NCI-H82 (cell line): ENCODE results near the gene SPNS3.

Experiments
- DNase-seq: peaks from one replicate; lab custom pipeline; 2025; lab: John Stamatoyannopoulos, UW

Gene SPNS3, protein sequence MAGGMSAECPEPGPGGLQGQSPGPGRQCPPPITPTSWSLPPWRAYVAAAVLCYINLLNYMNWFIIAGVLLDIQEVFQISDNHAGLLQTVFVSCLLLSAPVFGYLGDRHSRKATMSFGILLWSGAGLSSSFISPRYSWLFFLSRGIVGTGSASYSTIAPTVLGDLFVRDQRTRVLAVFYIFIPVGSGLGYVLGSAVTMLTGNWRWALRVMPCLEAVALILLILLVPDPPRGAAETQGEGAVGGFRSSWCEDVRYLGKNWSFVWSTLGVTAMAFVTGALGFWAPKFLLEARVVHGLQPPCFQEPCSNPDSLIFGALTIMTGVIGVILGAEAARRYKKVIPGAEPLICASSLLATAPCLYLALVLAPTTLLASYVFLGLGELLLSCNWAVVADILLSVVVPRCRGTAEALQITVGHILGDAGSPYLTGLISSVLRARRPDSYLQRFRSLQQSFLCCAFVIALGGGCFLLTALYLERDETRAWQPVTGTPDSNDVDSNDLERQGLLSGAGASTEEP

DNA sequence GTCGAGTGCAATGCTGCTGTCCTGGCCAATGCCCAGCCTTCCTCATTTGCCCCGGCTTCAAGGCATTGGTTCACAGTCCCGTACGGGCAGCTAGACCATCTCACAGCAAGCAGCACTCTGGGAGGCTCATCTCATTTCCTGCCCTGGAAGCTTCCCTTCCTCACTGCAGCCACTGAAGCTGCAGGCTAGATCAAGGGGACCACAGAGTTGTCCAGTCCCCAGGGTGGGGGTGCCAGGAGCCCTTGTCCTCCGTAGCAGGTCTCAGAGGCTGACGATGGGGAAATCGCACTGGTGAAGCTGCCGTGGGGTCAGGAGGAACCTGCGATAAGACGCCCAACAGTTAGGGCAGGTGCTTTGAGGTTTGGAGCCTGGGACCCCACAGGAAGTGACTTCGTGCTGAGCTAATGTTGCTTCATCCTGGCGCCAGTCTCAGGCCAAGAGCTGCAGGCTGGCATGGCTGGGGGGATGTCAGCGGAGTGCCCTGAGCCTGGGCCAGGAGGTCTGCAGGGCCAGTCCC is at the start of gene SPNS3:
Gene SPNS3, plus strand, starts transcription at position 426 of the 517 bp plus-strand sequence. Its CDS starts 28 bp downstream, at position 454.
- no peak for DNase-seq

DNA sequence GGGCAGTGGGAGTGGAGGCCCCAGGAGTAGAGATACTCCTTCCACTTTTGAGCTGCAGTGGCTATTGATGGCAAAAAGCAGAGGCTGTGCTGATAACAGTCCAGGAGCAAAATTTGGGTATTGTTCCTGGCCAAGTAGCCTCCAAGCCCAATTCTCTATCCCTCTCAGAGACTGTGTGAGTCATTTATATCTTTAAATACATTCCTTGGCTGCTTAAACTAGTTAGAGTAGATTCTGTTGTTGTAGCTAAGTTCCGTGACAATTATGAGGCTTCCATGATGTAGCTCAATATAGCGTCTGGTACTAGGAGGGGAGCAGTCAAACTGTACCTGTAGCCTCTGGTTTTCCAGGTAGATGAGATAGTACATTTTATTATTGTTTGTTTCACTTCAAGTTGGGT is 47.3 kb upstream of the SPNS3 start:
- DNase-seq = no peak

- no peak for DNase-seq
Measured at GRCh38 chr17:4387137-4387536, 46.6 kb upstream of the SPNS3 start.

DNA sequence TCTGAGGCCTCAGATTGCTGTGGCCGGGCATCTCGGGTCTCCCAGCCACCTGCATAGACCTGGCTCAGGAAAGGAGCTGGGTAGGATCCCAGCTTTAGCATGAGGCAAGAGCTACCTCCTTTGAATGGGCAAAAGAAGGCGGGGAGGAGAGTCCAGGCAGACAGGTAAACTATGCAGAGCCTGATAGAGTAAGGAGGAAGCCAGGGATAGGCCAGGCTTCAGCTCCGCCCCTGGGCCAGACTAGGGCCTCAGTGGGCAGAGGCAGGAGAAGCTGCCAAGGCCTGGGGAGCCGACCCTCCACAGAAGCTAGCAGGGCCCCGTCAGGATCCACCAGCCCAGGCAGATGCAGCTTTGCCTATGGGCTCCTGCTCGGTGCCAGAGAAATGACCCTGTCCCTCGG is 44.7 kb upstream of the SPNS3 start:
- no peak for DNase-seq

- no peak for DNase-seq
Measured at GRCh38 chr17:4393806-4394205, 39.9 kb upstream of the SPNS3 start.

GRCh38 chr17:4394208-4395110 is 39.3 kb upstream of the SPNS3 start:
- DNase-seq = no peak

DNA sequence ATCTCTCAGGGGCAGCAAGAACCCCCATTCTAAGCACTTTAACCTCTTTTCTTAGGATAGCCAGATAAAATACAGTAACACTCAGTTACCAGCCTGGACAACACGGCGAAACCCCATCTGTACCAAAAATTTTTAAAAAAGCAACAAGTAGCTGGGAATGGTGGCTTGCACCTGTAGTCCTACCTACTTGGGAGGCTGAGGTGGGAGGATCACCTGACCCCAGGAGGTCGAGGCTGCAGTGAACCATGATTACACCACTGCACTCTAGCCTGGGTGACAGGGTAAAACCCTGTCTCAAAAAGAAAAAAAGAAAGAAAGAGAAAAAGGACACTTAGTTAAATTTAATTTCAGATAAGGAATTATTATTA is 38.6 kb upstream of the SPNS3 start:
- DNase-seq = no peak

DNA sequence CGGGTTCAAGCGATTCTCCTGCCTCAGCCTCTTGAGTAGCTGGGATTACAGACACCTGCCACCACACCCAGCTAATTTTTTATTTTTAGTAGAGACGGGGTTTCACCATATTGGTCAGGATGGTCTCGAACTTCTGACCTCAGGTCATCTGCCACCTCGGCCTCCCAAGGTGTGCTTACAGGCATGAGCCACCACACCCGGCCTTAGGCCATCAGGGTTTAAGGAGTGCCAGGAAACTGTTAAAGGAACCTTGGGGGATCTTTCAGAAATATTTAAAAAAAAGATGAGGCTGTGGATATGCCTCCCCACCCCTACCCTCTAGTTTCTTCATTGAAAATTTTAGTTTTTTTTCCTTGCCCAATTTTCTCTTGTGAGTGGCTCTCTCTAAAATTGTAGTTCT is 35.9 kb upstream of the SPNS3 start:
- DNase-seq = no peak

GRCh38 chr17:4405038-4405669 is 28.6 kb upstream of the SPNS3 start:
- peak; percentile 42 for DNase-seq

DNA sequence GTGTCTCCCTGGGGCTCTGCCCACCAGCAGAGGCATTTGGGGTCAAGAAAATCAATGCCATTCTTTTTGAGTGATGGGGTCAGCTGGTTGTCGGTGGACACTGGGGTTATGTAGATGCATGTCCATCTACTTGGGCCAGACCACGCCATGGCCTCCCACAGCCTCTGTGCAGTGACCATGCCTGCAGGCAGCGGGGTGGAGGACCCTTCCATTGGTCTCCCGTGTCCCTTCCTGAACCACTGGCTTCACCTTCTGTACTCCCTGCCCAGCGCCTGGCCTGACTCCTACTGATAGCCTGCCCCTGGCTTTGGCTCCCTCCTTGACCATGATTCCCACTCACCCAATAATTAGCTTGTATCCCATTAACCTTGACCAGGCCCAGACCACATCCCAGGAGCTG is 28.0 kb upstream of the SPNS3 start:
- DNase-seq = no peak

DNA sequence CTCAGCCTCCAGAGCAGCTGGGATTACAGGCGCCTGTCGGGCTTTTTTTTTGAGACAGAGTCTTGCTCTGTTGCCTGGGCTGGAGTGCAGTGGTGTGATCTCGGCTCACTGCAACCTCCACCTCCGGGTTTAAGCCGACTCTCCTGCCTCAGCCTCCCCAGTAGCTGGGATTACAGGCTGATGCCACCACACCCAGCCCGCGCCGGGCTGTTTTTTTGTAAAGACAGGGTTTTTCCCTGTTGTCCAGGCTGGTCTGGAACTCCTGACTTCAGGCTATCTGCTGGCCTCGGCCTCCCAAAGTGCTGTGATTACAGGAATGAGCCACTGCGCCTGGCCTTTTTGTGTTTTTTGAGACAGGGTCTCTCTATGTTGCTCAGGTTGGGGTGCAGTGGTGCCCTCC is 27.4 kb upstream of the SPNS3 start:
- no peak for DNase-seq

DNA sequence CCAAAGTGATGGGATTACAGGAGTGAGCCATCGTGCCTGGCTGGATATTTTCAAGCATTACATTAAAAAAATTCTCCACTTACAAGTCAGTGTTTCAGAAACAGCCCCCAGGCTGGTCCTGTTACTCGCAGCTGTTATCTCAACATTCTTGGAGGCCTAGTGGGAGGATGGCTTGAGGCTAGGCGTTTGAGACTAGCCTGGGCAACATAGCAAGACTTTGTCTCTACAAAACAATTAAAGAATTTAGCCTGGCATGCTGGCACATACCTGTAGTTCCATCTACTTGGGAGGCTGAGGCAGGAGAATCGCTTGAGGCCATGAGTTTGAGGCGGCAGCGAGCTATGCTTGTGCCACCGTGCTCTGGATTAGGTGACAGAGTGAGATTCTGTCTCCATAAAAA is 26.5 kb upstream of the SPNS3 start:
- no peak for DNase-seq

GRCh38 chr17:4407851-4408250 is 25.9 kb upstream of the SPNS3 start:
- DNase-seq = no peak

- no peak for DNase-seq
Measured at GRCh38 chr17:4409659-4410058, 24.1 kb upstream of the SPNS3 start.

- DNase-seq = no peak
Measured at GRCh38 chr17:4411201-4411600, 22.5 kb upstream of the SPNS3 start.

DNA sequence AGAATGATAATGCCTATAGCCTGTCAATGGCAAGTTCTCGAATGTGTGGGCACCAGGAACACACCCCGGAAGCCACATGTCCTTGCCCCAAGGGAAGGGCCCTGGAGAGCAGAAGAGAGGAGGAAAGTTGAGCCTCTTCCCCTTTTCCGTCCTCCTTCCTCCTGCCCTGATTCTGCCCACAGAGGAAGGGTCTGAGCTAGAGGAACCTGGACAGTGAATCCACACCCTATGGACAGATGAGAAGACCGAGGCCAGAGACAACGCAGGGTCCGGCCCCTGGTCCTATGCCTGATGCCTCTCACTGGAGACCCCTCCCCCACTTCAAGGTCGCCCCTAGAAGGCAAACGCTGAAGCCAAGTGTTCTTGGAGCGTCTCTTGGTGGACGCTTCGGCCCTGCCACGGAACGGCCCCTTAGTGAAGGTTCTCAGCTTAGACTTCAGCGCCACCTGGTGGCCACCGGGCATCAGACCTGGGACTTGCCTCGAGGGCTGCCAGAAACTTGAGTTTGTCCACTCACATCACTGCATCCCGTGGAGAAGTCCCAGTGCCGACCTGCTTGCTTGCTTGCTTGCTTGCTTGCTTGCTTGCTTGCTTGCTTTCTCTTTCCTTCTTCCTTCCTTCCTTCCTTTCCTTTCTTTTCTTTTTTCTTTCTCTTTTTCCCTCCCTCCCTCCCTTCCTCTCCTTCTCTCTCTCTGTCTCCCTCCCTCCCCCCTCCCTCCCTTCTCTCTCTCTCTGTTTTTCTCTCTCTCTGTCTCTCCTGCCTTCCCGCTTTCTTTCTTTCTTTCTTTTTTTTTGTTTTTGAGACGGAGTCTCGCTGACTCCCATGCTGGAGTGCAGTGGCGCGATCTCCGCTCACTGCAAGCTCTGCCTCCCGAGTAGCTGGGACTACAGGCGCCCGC is 20.6 kb upstream of the SPNS3 start:
- peak; percentile 96 for DNase-seq

DNA sequence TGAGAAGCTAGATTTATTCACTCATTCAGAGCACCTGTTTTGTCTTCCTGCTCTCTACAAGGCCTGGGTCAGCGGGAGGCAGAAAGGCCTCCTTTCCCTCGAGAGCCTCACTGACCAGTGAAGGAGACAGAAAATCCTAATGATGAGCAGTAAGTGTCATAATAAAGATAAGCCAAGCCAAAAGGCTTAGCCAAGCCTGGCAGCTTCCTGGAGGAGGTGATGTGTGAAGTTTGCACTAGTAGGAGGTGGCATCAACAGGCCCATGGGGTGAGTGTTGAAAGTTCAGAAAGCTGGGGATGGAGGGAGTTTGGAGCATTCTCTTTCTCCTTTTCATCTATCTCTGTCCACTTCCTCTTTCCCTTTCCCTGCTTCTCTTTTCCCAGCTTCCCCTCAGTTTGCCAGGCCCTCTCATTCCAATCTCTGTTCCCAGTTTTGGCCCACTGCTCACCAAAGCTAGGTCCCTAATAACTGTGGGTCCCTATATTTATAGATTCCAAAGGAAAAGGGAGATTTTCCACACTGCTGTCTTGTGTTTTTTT is 16.5 kb upstream of the SPNS3 start:
- DNase-seq = no peak

- peak; percentile 92 for DNase-seq
Measured at GRCh38 chr17:4420692-4421131, 13.0 kb upstream of the SPNS3 start.

DNA sequence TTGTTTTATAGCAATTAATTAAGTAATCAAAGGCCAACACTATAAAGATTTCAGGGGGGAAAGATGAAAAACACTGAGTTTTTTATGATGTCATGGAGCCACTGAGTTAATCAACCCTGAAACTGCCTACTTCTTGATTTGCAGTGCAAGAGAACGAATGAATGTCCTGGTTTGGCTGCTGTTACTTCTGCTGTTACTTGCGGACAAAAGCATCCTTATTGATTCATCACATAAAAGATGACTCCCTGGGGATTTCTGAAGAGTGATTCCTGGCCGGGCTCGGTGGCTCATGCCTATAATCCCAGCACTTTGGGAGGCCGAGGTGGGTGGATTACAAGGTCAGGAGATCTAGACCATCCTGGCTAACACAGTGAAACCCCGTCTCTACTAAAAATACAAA is 10.9 kb upstream of the SPNS3 start:
- DNase-seq = no peak

GRCh38 chr17:4425398-4425797 is 8.3 kb upstream of the SPNS3 start:
- no peak for DNase-seq
